GM12891 (cell line): ENCODE results near the gene SERPINC1.

Source experiments
- POLR2A ChIP-seq: IDR thresholded peaks from 2 replicates; pipeline ENCODE4 v1.6.1; 2011; ENCODE audit warnings: low read depth, low read length, control low read depth
- POLR2AphosphoS5 ChIP-seq: IDR thresholded peaks from 2 replicates; pipeline ENCODE4 v1.6.1; 2011; ENCODE audit warnings: low read depth, low read length, control low read depth

DNA sequence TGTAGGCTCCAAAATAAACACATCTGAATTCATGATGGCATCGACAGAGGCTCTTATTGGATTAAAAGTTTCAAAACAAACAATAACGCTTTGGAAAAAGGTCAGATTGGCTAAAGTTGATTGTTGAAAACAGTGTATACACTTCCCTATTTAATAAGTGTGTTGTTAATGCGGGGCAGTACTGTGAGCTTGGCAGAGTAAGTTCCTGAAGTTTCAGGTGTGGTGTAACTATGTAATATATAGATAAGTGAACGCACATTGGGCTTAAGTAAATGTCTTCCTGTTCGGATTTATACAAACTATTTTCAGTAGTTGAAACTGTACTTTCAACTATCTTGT, 48.1 kb downstream of the SERPINC1 start:
- no peak for TF ChIP-seq POLR2AphosphoS5
- TF ChIP-seq POLR2A, result no peak
